Measurements from ENCODE around the gene RBM27.

GRCh38 chr5:146219243-146219642 lies 15.8 kb downstream of the RBM27 start:
- TF ChIP-seq CTCF (conservative IDR thresholded peaks at IDR 0.05; ENCODE audit: low read depth, low read length) (no peak), EZH2 (IDR thresholded peaks at IDR 0.05; ENCODE audit: low read length, unreplicated experiment) (no peak)
